WTC11 (cell line): ENCODE results near the gene LRRN4. TPM values are rescaled to one million over a fixed set of nuclear protein-coding genes. Genes with fewer than 3 reads are reported as not detected.

Source experiments
- ATAC-seq: fragments of 200-7000 bp; cut with Tn5 transposase; 2 replicates; pipeline ENCODE4 v1.10.0; 2021; ENCODE audit warnings: mild to moderate bottlenecking, moderate library complexity
- CTCF ChIA-PET: fragments of 300-600 bp; sonication (Branson Sonifier 250); formaldehyde crosslinking; loops from one replicate; lab custom pipeline; 2021; ENCODE audit warnings: antibody characterized with exemption; lab: Charles Lee
- POLR2A ChIA-PET: fragments of 350-600 bp; sonication (Branson Sonifier 250); formaldehyde crosslinking; loops from one replicate; lab custom pipeline; 2021; ENCODE audit warnings: antibody characterized with exemption; lab: Charles Lee
- DNase-seq: peaks from one replicate; pipeline ENCODE4 v3.0.0; 2021; ENCODE audit warnings: low spot score
- H3K27ac Mint-ChIP-seq: 2 replicates; pipeline ENCODE4 v1.8.0; 2021; ENCODE audit warnings: mixed read lengths
- H3K27me3 Mint-ChIP-seq: 2 replicates; pipeline ENCODE4 v1.8.0; 2021; ENCODE audit warnings: low read depth, mild to moderate bottlenecking, moderate library complexity, mixed read lengths
- H3K36me3 Mint-ChIP-seq: 2 replicates; pipeline ENCODE4 v1.8.0; 2021; ENCODE audit warnings: mixed read lengths
- H3K4me1 Mint-ChIP-seq: 2 replicates; pipeline ENCODE4 v1.8.0; 2022; ENCODE audit warnings: mixed read lengths
- H3K4me3 Mint-ChIP-seq: 2 replicates; pipeline ENCODE4 v1.8.0; 2021; ENCODE audit warnings: mild to moderate bottlenecking, moderate library complexity, mixed read lengths
- H3K9me3 Mint-ChIP-seq: 2 replicates; pipeline ENCODE4 v1.8.0; 2021; ENCODE audit warnings: mixed read lengths
- ATF1 ChIP-seq: sonication (generic); formaldehyde crosslinking; IDR thresholded peaks from 2 replicates; pipeline ENCODE4 v1.8.1; 2023; ENCODE audit warnings: mild to moderate bottlenecking, moderate library complexity, missing genetic modification reagents
- CBFB ChIP-seq: sonication (generic); formaldehyde crosslinking; IDR thresholded peaks from 2 replicates; pipeline ENCODE4 v1.8.1; 2022; ENCODE audit warnings: mild to moderate bottlenecking, low read depth, missing genetic modification reagents
- CREB1 ChIP-seq: sonication (generic); formaldehyde crosslinking; IDR thresholded peaks from 2 replicates; pipeline ENCODE4 v1.8.0; 2023; ENCODE audit warnings: mild to moderate bottlenecking, missing genetic modification reagents
- E2F1 ChIP-seq: sonication (generic); formaldehyde crosslinking; IDR thresholded peaks from 2 replicates; pipeline ENCODE4 v1.8.0; 2022; ENCODE audit warnings: mild to moderate bottlenecking, missing genetic modification reagents
- ELF4 ChIP-seq: sonication (generic); formaldehyde crosslinking; IDR thresholded peaks from 2 replicates; pipeline ENCODE4 v1.8.1; 2022; ENCODE audit warnings: low read depth, mild to moderate bottlenecking, moderate library complexity, missing genetic modification reagents
- ESRRA ChIP-seq: sonication (generic); formaldehyde crosslinking; IDR thresholded peaks from 2 replicates; pipeline ENCODE4 v1.8.1; 2022; ENCODE audit warnings: mild to moderate bottlenecking, missing genetic modification reagents, borderline replicate concordance
- GABPB1 ChIP-seq: sonication (generic); formaldehyde crosslinking; IDR thresholded peaks from 2 replicates; pipeline ENCODE4 v1.8.1; 2023; ENCODE audit warnings: mild to moderate bottlenecking, missing genetic modification reagents
- GRHL2 ChIP-seq: fragments of 250-450 bp; sonication (Bioruptor Pico); IDR thresholded peaks from 2 replicates; pipeline ENCODE4 v1.8.0; 2022; ENCODE audit warnings: mild to moderate bottlenecking, moderate library complexity; ENCODE audit not compliant: insufficient replicate concordance, severe bottlenecking
- GTF2I ChIP-seq: fragments of 250-450 bp; sonication (Bioruptor Pico); conservative IDR thresholded peaks from 2 replicates; pipeline ENCODE4 v1.4.0; 2021; ENCODE audit warnings: mild to moderate bottlenecking
- JAZF1 ChIP-seq: fragments of 250-450 bp; sonication (Bioruptor Pico); IDR thresholded peaks from 2 replicates; pipeline ENCODE4 v1.9.0; 2021; ENCODE audit warnings: moderate library complexity, mild to moderate bottlenecking, inconsistent platforms
- MAX ChIP-seq: sonication (generic); formaldehyde crosslinking; IDR thresholded peaks from 2 replicates; pipeline ENCODE4 v1.8.0; 2022; ENCODE audit warnings: mild to moderate bottlenecking, missing genetic modification reagents
- MYBL2 ChIP-seq: sonication (generic); formaldehyde crosslinking; IDR thresholded peaks from 2 replicates; pipeline ENCODE4 v1.8.1; 2023; ENCODE audit warnings: mild to moderate bottlenecking, moderate library complexity, missing genetic modification reagents
- OVOL2 ChIP-seq: fragments of 250-450 bp; sonication (Bioruptor Pico); IDR thresholded peaks from 2 replicates; pipeline ENCODE4 v1.9.0; 2021; ENCODE audit warnings: mild to moderate bottlenecking, borderline replicate concordance
- PRDM15 ChIP-seq: sonication (generic); formaldehyde crosslinking; IDR thresholded peaks from 2 replicates; pipeline ENCODE4 v1.8.0; 2022; ENCODE audit warnings: missing genetic modification reagents
- RELA ChIP-seq: sonication (generic); formaldehyde crosslinking; IDR thresholded peaks from 2 replicates; pipeline ENCODE4 v1.8.1; 2022; ENCODE audit warnings: missing genetic modification reagents, mild to moderate bottlenecking, borderline replicate concordance
- USF2 ChIP-seq: sonication (generic); formaldehyde crosslinking; IDR thresholded peaks from 2 replicates; pipeline ENCODE4 v1.8.1; 2023; ENCODE audit warnings: mild to moderate bottlenecking, missing genetic modification reagents, moderate library complexity
- ZNF121 ChIP-seq: sonication (generic); formaldehyde crosslinking; IDR thresholded peaks from 2 replicates; pipeline ENCODE4 v1.8.0; 2023; ENCODE audit warnings: missing genetic modification reagents
- ZNF138 ChIP-seq: sonication (generic); formaldehyde crosslinking; conservative IDR thresholded peaks from 2 replicates; pipeline ENCODE4 v1.8.1; 2022; ENCODE audit warnings: mild to moderate bottlenecking, moderate library complexity, missing genetic modification reagents
- ZNF281 ChIP-seq: sonication (generic); formaldehyde crosslinking; IDR thresholded peaks from 2 replicates; pipeline ENCODE4 v1.8.0; 2023; ENCODE audit warnings: mild to moderate bottlenecking, missing genetic modification reagents
- ZNF416 ChIP-seq: fragments of 250-450 bp; sonication (Bioruptor Pico); IDR thresholded peaks from 2 replicates; pipeline ENCODE4 v1.9.0; 2021; ENCODE audit warnings: mild to moderate bottlenecking, inconsistent platforms
- ZNF425 ChIP-seq: fragments of 250-450 bp; sonication (Bioruptor Pico); conservative IDR thresholded peaks from 2 replicates; pipeline ENCODE4 v1.9.0; 2021; ENCODE audit warnings: mild to moderate bottlenecking
- total RNA-seq: library from RNA; stranded (reverse); gene quantifications from 3 replicates; pipeline ENCODE4 v1.2.3, GENCODE V29; 2021

The LRRN4 gene
- total RNA-seq, 1 experiment from 2014 or later, result 0.48 TPM

- ChIA-PET POLR2A (interaction anchor here (0.6 kb wide), 1 partner anchor 11 kb away, joined by 4 read pairs; no protein-coding TSS in a partner anchor), CTCF (interaction anchor here (1.3 kb wide), 1 partner anchor 11 kb away, joined by 3 read pairs; no protein-coding TSS in a partner anchor)
- H3K27me3 Mint-ChIP-seq, result no peaks in the 10 kb centered on the region
- H3K27ac Mint-ChIP-seq, result no peak overlapping the region
- ATAC-seq (no peak), DNase-seq (no peak)
- no peaks in the 10 kb centered on the region for H3K4me1 Mint-ChIP-seq
- peaks cover 44% of the 10 kb centered on the region for H3K36me3 Mint-ChIP-seq
- TF ChIP-seq CREB1 (CRISPR knock-in tag), result no peak
- no peak for TF ChIP-seq MYBL2 (CRISPR knock-in tag)
- TF ChIP-seq ATF1 (CRISPR knock-in tag), result no peak
- no peak for TF ChIP-seq ESRRA (CRISPR knock-in tag)
- no peak for TF ChIP-seq OVOL2 (CRISPR knock-in tag)
- no peak for TF ChIP-seq GRHL2 (CRISPR knock-in tag)
- TF ChIP-seq GTF2I (CRISPR knock-in tag), result no peak
- no peak for TF ChIP-seq ELF4 (CRISPR knock-in tag)
- TF ChIP-seq JAZF1 (CRISPR knock-in tag), result no peak
- no peak for TF ChIP-seq ZNF121 (CRISPR knock-in tag)
- no peaks in the 10 kb centered on the region for H3K9me3 Mint-ChIP-seq
- no peak overlapping the region for H3K4me3 Mint-ChIP-seq
These were observed 62.0 kb downstream of the LRRN4 start for GRCh38 chr20:5991623-5992441.

- ChIA-PET CTCF (no interaction called here), POLR2A (no interaction called here)
- H3K9me3 Mint-ChIP-seq, result no peaks in the 10 kb centered on the region
- H3K4me3 Mint-ChIP-seq, result no peak overlapping the region
- no peak overlapping the region for H3K27ac Mint-ChIP-seq
- H3K4me1 Mint-ChIP-seq, result no peaks in the 10 kb centered on the region
- TF ChIP-seq GABPB1 (CRISPR knock-in tag) (no peak), PRDM15 (no peak), ZNF416 (CRISPR knock-in tag) (no peak), ZNF281 (CRISPR knock-in tag) (no peak), CBFB (CRISPR knock-in tag) (no peak), ZNF138 (no peak), ZNF121 (CRISPR knock-in tag) (no peak), MAX (CRISPR knock-in tag) (no peak), ZNF425 (CRISPR knock-in tag) (no peak), RELA (CRISPR knock-in tag) (no peak), USF2 (CRISPR knock-in tag) (no peak), E2F1 (CRISPR knock-in tag) (no peak)
- TF ChIP-seq, all 79 proteins: peak for 0
- ATAC-seq (no peak), DNase-seq (no peak)
- Mint-ChIP-seq H3K36me3 (peaks cover 51% of the 10 kb centered on the region), H3K27me3 (no peaks in the 10 kb centered on the region)
These were observed 62.9 kb downstream of the LRRN4 start for GRCh38 chr20:5990946-5991345.
